HPDE6-E6E7 (cell line): ENCODE results near the gene TFPI2.
A peak's percentile ranks its signal among the peaks of the same experiment; 100 is the strongest.

Experiments
- DNase-seq: peaks from one replicate; pipeline ENCODE4 v3.0.0; 2011; ENCODE audit warnings: missing footprints; ENCODE audit errors: extremely low spot score

The TFPI2 gene

DNA sequence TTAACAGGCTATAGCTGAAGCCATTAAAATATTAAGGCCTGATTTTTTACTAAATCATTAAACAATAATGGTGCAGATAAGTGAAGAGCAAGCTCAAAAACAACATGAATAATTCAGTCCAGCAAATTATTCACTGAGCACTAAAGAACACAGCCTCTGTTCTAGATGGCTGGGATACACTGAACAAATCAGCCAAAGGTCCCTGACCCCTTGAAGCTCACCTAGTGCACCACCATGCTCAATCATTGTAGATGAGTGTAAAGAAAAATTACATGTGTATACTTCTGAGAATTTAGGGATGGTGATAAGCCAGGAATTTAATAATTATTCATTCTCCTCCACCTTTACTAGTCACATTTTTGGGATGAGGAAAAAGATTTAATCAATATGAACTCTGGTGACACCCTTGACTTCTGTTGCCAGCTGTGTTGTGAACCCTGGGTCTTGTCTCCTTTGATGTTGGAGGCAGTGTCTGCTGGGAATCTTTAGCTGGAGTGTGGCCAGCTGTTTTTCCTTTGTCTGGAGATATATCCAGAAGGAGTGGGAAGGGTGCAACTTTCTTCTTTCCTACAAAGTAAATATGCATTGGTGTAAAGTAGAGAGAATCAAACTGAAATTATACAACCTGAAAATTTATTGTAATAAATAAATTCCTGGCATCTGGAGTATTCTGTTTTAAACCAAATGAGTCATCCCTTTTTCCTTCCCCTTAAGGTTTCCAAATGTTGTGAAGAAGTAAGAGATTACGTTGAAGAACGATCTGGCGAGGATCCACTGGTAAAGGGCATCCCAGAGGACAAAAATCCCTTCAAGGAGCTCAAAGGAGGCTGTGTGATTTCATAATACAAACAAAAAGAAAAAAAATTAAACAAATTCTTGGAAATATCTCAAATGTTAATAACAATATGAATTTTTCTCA is 19.8 kb upstream of the TFPI2 start:
- no peak for DNase-seq

DNA sequence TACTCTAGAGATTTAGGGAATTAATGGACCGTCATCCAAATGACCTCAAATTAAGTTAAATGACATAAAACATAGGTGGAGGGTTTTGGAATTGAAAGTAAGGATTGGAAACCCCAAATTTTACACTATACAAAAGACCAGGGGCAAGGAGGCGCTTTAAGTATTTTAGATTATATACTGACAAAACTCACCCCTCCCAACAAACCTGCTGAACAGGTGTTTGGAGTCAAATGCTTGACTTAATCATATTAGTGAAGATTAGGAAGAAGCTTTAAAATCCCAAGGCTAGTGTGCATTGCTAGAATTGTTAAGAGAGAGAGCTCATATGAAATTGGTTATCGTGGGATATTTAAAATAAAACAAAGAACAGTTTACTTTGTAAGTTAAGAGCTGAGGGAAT is 15.7 kb upstream of the TFPI2 start, which contains the start of gene GNGT1:
GNGT1 (plus strand) TSS at position 301 of the 400 bp plus-strand sequence. CDS start 180 bp downstream, outside the sequence.
- DNase-seq, result no peak

DNA sequence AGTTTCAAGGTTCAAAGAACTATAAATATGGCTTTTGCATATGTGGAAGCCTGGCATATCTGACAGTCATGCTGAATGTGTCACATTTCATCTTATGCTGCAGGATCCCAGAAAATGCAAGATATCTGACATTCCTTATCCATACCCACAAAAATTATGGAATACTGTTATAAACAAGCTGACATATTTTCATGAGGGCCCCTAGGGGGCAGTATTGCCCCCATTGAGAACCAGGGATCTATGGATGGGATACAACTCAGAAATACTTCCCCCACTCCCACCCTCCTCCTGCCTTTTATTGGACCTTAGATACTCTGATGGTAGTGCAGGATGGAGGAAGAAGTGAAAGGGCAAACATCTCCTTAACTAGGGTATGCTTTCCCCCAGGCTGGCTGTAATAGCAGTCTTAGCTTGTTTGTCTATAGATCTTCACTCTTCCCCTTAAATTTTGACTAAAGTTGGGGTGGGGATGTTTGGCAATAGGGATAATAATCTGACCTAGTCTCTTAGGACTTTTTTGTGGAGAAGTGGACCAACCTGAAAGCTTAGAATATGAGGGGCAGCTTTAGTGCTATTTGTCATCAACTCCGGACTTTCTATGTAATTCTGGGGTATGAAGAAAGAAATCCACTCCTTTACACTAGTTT is 12.3 kb upstream of the TFPI2 start:
- DNase-seq, result peak; percentile 19

DNA sequence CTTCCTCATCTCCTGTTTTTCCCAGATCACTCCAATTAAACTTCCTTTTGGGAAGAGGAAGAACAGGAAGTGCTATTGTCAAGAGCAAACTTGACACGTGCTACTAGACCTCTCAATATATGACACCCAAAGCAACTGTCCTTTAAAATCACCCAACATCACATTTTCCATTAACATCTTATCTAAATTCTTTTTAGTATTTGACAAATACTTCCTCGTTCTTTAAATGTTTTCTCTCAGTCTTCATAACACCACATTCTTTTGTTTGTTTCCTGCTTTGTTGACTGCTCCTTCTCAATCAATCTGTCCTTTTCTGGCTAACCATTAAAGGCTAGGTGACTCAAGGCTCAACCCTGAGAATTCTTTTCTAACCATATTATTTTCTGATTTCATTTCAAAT is 7.1 kb upstream of the TFPI2 start:
- no peak for DNase-seq

DNA sequence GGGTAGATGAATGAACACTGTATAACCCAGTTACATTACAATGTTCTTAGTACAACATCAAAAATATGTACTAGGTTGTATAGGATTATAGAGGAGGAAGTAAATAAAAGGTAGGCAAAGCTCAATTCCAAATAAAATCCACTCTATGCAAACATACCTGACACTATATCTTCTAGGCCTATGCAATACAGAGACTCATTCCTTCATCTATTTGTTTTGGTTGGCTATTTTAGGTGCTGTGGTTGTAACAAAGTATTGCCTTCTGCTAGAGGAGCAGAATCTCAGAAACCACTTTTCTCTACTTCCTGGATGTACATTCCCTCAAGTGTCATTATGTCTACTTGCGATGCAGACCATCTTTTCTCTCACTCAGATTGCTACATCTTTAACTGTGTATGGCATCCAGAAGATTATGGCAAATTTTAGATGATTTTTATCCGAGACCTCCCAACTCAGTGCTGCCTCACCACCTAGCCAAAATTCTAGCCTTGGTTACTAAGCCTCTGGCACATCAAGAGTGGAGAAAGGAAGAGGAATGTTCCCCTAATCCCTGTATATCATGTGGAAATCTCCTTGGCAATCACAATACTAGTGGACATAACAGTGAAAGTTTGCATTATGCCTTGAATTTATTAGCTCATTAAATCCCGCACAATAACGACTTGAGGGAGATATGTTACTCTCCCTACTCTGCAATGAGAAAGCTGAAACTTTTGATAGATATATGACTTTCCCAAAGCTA is 5.5 kb upstream of the TFPI2 start:
- no peak for DNase-seq

DNA sequence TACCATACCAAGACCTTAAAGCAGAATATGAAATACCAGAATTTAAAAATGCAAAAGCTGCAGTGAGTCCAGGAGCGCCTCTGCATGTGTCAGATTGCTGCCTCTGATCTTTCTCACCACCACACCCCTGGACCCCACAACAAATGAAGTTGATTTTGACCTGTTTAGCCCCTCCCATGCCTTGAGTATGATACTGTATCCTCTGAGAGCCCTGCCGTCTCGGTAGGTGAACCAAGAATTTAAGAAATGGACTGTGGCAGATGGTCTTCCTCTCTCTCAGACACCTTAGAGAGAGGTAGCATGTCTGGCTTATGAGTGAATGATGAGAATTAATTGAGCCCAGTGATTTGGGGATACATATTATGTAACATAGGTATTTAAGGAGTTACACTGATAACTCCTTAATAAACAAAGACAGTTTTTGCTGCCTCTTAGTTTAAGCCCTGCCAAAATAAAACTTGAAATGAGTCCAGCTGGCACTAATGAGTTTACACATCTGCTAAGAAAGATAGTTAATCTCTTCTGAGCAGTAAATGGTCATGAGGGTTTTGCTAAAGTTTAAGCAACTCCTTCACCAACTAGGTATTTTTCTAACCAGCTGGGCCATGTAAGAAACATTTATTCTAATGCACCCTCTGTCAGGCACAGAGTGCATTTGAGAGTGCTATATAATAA is 4.5 kb upstream of the TFPI2 start:
- DNase-seq, result no peak

DNA sequence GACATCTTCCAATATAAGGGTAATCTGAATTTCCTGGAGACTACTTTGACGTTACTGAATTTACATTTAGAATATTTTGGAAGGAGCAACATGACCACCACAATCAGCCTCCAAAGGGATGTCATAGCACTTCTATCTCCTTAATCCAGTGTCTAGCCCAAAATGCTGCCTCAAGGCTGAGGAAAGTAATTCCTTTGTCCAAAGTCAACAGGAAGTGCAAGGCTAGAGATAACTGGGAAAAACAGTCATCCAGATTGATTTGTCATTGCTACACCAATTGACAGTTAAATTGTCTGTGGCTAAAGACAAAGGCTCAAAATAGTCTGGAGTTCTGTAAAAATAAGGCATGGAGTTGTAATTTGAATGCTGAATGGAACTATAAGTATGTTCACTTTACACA is 3.9 kb upstream of the TFPI2 start:
- DNase-seq, result no peak

DNA sequence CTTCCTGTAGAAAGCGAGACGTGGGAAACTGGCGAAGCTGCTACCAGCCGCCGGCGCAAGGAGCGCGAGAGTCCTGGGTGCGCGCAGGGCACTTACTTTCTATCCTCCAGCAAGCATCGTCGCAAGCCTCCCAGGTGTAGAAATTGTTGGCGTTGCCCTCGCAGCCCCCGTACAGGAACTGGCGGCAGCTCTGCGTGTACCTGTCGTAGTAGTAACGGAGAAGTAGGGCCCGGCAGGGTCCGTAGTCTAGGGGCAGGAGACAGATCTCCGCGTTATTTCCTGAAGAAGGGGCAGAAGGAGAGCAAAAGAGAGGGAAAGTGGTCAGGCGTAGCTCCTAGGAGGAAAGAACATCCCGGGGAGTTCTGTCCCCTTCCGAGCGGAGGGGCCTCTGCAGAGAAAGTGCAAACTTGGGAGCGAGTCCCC is 501 bp downstream of the TFPI2 start:
- DNase-seq, result peak; percentile 45

DNA sequence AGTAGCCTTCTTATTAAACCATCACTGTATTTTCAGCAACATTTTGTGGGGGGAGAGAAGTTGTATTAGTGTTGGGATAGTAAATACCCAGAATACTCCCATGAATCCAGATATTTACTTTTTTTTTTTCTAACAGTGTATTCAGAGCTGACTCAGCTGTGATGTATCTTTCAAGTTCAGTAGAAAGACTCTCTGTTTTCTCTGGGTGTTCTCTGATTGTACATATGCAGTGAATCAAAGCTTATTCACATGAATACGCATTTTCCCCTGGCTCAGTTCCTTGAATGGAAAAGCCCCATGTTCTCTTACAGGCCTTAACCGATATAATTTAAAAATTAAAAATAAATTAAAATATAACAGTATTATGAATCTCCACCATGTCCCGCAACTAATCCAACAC is 1.3 kb downstream of the TFPI2 start:
- DNase-seq, result peak; percentile 19

DNA sequence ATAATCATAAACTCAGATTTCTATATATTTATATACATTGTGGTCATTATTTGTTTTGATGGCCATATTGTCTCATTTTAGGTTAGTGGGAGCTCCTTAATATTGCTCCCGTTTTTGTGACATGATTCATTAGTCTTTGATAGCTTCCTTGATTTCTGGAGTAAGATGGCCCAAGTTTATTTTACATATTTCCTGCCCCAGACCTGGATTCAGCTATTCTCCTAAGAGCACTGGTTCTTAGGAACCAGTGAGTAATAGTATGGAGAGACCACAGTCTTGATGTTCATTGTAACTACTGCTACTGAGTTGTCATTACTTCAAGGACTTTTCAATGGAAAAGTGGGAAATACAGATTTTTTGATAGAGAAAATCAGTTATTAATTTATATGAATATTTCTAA is 6.0 kb downstream of the TFPI2 start:
- no peak for DNase-seq

DNA sequence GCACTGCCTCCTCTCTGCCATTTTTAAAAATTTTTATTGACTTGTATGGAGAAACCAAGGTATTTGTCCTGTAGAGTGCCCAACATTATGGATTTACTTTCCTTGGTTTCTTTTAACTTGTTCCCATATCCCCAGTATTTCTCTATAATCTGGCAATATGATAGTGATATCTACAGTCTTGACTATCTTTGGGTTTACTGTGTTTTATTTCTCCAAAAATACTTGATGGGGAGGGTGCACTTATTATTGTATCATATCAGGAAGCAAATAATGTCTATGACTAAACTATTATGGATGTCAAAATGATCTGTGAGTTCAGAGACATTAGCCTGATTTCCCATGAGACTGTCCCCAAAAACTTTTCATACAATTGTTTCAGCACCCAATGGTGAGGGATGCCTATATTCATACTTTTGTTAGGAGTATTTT is 6.6 kb downstream of the TFPI2 start:
- no peak for DNase-seq

DNA sequence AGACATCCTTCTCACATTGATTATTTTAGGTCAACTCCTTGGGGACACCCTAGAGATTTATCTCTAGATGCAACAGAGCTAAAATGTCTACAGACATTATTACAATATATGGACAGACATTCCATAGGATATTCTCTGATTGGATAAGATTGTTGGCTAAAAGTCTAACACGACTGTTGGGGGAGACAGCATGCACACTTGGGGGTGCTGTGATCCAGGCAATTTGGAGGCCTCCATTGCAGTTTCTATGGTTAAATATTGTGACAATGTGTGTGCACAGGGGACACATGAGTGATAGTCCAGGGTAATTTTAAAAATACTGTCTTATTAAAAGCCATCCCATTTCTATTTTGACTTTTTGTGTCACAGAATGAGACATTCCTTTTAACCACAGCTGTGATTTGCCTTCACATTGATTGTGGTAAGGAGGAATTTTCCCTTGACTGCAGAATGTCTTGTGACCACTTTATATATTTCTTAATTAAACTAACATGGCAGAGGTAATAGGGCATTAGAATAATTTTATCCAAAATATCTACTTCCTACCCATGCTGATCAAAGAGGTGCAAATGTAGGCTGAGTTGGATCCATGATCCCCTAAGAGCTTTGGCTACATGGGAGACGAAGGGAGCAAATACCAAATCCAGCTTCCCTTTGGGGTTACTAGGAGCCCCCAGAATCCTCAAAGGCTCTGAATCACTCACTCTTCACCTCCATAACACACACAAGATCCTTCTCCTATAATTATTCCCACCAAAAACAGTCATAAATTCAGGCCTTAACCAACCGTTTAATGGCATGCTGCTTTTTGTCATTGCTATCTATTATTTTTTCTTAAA is 7.3 kb downstream of the TFPI2 start:
- DNase-seq, result no peak

DNA sequence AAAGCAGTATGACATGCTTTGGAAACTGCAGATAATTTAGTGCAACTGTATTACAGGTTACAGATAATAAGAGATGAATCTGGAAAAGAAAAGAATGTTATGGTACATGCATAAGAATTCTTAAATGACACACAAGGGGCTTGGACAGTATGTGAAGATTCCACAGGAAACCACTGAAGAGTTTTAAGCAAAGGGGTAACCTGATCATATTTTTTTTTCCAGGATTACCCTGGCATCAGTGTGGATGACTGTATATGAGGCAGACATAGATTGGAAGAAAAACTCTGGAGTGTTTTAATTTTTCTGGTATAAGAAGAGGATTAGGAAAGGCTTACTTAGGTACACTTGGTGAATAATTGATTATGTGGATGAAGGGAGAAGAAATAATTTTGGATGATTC is 8.1 kb downstream of the TFPI2 start:
- DNase-seq, result no peak

DNA sequence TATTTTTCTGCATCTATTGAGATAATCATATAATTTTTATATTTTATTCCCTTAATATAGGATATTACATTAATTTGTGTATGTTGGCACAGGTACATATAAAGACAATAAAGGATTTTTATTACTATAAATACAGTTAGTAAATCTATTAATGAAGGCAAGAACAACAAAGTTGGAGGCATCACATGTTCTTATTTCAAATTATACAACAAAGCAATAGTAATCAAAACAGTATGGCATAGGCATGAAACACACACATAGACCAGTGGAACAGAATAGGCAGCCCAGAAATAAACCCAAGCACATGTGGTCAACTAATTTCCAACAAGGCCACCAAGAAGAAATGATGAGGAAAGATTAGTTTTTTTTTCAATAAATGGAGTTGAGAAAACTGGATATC is 11.2 kb downstream of the TFPI2 start:
- DNase-seq, result no peak

DNA sequence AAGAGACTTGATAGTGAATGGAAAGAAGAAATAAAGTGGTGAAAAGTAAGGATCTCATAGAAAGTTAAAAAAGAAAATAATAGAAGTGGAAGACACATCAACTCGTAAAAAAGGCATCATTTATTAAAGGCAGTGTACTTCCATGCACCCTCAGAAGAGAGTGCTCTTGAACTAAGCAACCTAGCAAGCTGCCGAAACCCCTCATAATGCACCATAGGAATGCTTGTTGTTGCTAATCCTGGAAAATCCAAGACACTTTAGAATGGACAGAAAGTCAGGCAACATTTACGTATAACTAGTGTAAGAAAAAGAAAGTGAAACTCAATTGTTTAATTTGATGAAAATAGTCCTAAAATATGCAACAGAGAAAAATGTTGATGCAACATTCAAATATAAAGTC is 12.8 kb downstream of the TFPI2 start:
- no peak for DNase-seq

DNA sequence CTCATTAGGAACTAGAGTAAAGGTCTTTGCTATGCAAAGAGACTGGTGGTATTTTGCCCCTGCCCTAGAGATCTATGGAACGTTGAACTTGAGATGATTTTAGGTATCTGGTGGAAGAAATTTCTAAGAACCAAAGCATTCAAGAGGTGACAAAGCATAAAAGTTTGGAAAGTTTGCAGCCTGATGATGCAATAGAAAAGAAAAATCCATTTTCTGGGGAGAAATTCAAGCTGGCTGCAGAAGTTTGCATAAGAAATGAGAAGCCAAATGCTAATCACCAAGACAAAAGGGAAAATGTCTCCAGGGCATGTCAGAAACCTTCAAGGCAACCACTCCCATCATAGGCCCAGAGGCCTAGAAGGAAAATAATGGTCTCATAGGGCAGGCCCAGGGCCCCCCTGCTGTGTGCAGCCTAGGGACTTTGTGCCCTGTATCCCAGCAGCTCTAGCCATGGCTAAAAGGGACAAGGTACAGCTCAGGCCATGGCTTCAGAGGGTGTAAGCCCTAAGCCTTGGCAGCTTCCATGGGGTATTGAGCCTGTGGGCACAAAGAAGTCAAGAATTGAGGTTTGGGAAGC is 16.5 kb downstream of the TFPI2 start:
- no peak for DNase-seq

DNA sequence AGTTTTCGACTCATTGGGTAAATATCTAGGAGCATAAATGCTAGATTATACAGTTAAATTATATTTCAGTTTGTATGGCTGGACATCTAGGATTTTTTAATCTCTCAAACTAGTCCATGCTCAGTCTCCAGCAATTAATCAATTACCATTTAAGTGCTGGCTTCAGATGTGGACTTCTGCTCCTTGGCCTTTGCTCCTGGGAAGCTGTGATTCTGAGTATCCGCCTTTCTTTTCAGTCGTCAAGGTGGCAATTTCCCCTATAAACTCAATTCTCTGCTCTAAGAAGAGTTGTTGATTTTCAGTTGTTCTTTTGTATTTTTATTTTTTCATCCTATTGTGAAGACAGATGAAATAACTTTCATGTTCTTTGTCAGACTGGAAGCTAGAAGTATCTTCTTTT is 23.7 kb downstream of the TFPI2 start:
- DNase-seq, result no peak

DNA sequence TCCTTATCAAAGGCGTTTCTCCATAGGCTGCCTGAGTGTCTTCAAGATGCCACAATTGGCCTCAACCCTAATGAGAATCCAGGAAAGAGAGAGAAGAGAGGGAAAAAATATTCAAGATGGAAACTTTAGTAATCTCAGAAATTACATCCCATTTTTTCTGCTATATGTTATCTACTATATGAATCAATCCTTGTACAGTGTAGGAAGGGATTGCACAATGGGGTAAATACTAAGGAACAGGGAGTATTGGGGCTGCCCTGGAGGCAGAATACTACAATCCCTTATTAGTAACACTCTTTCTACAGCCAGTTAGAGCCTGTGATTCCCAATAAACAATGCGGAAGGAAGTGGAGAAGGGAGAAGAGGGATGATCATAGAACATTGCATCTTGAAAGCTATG is 27.9 kb downstream of the TFPI2 start:
- DNase-seq, result no peak

DNA sequence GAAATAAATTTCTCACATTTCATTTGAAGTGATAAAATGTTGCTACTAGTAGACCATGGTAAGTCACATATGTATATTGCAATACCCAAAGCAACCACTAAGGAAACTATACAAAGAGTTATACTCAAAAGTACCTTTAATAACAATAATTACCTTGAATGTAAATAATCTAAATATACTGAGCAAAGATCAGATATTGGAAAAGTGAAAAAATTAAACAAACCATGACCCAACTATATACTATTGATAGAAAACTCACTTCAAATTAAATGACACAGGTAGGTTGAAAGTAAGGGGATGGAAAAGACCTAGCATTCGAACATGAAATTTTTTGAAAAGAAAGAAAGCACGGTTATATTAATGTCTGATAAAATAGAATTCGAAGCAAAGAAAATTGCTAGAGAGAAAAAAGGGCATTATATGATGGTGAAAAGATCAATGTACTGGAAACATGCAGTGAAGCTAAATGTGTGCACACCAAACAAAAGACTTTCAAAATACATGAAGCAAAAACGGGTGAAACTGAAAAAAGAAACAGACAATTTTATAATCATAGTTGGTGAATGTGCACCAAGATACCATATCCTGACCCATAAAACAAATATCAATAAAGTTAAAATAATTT is 29.1 kb downstream of the TFPI2 start:
- no peak for DNase-seq

DNA sequence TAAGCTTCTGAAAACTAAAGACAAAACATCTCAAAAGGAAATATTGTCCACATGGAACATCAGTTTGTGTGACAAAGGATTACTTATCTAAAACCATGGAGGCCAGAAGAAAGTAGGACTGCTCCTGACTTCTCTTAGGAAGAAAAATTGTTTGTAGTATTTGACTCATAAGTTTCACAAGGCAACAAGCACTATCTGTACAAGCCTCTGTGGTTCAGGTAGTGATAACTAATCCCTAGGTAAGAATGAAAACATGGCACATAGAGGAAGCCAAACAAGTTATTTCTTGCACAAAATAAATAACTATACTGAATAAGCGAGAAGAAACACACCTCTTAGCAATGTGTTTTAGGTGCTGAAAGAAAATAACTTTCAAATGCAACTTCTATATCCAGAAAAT is 30.3 kb downstream of the TFPI2 start:
- peak; percentile 43 for DNase-seq
